NT2/D1 (cell line): Measurements from ENCODE around the gene SNHG17.

ENCODE experiments used
- YY1 ChIP-seq: IDR thresholded peaks from 2 replicates; pipeline ENCODE4 v1.6.1; 2011; ENCODE audit not compliant: insufficient read length, insufficient read depth
- ZNF274 ChIP-seq: IDR thresholded peaks from 2 replicates; pipeline ENCODE4 v1.6.1; 2011; ENCODE audit warnings: mild to moderate bottlenecking, low read depth, low read length

GRCh38 chr20:38471245-38471644 lies 36.1 kb upstream of the SNHG17 start:
- TF ChIP-seq ZNF274 (no peak), YY1 (no peak)
